Gastrocnemius medialis (tissue), 4 donors: ENCODE measurements around the gene NME4. TPM values are rescaled to one million over a fixed set of nuclear protein-coding genes. Genes with fewer than 3 reads are reported as not detected.
A peak's percentile ranks its signal among the peaks of the same experiment; 100 is the strongest.

Experiments
- ATAC-seq, 2 donors: fragments of 150-250 bp; one replicate each; pipeline ENCODE4 v1.9.1; 2016
- DNase-seq, 2 donors: peaks; one replicate each; pipeline ENCODE4 v3.0.0-alpha.2; 2019
- H3K27ac ChIP-seq, 4 donors: fragments of 200-600 bp; sonication (generic); 1 replicate in 1 of 4; 2 replicates in 3 of 4; pipeline ENCODE4 v1.5.1; 2016 to 2018; ENCODE audit warnings: mild to moderate bottlenecking in 2 of 4, moderate library complexity in 1 of 4
- H3K27me3 ChIP-seq, 3 donors: fragments of 200-600 bp; sonication (generic) in 2 of 3; 1 replicate in 1 of 3; 2 replicates in 2 of 3; pipeline versions ENCODE4 v1.5.1 to v1.6.0; 2016 to 2019; ENCODE audit warnings: mild to moderate bottlenecking in 1 of 3, moderate library complexity in 1 of 3
- H3K36me3 ChIP-seq, 2 donors: fragments of 200-600 bp; sonication (generic) in 1 of 2; one replicate each; pipeline ENCODE4 v1.5.1; 2017 to 2018
- H3K4me1 ChIP-seq, 2 donors: fragments of 200-600 bp; sonication (generic) in 1 of 2; one replicate each; pipeline ENCODE4 v1.5.1; 2016 to 2017; ENCODE audit warnings: mild to moderate bottlenecking in 2 of 2
- H3K4me3 ChIP-seq, 4 donors: fragments of 200-600 bp; sonication (generic) in 3 of 4; 1 replicate in 1 of 4; 2 replicates in 3 of 4; pipeline ENCODE4 v1.5.1; 2016 to 2019; ENCODE audit warnings: mild to moderate bottlenecking in 2 of 4
- H3K9me3 ChIP-seq, 3 donors: fragments of 200-600 bp; sonication (generic) in 2 of 3; 1 replicate in 1 of 3; 2 replicates in 2 of 3; pipeline ENCODE4 v1.5.1; 2016 to 2019
- CTCF ChIP-seq, 5 experiments: fragments of 450-650 bp in 3 of 5; fragments of 200-600 bp in 2 of 5; sonication (generic) in 2 of 5; IDR thresholded peaks in 4 of 5; conservative IDR thresholded peaks in 1 of 5; 1 replicate in 4 of 5; 2 replicates in 1 of 5; pipeline ENCODE4 v1.5.1; 2016 to 2019; ENCODE audit warnings: antibody characterized with exemption in 5 of 5, mild to moderate bottlenecking in 3 of 5, moderate library complexity in 3 of 5
- POLR2A ChIP-seq, 2 donors: fragments of 450-650 bp; IDR thresholded peaks; one replicate each; pipeline ENCODE4 v1.6.1; 2017; ENCODE audit warnings: antibody characterized with exemption in 2 of 2, mild to moderate bottlenecking in 2 of 2, moderate library complexity in 2 of 2
- in situ Hi-C, 4 donors: fragments of 200-750 bp; cut with MboI; loops; one replicate each; pipeline versions ENCODE4 v1.15.0 to v1.8.0; 2017; ENCODE audit warnings: low sequenced_read_pairs in 4 of 4
- intact Hi-C: fragments of 100-400 bp; cut with DNase I; formaldehyde crosslinking; loops from one replicate; pipeline ENCODE4 v1.15.1; 2023; ENCODE audit warnings: low total_unique reads
- total RNA-seq, 4 donors: library from RNA; depleted of rRNA; stranded (reverse); fragments of >200 nt; gene quantifications; one replicate each; pipeline versions ENCODE4 v1.1.0 to v1.2.3, GENCODE V29; 2016

NME4 gene
- total RNA-seq, 4 donors from 2014 or later = 11.6 to 19.3 (median 16.3) TPM

- DNase-seq (no peak), ATAC-seq (no peak)
- TF ChIP-seq CTCF (IDR thresholded peaks at IDR 0.05 in 4 of 5, conservative IDR thresholded peaks at IDR 0.05 in 1 of 5) = no peak
- TF ChIP-seq POLR2A (IDR thresholded peaks at IDR 0.05) = no peak
- Histone ChIP-seq H3K4me3 (no peak overlapping the region), H3K27ac (peak overlapping the region; percentile 60 to 91 (median 79)), H3K36me3 (no peaks in the 10 kb centered on the region), H3K4me1 (peaks cover 16 to 18% of the 10 kb centered on the region in 2 donors), H3K9me3 (no peaks in the 10 kb centered on the region), H3K27me3 (no peaks in the 10 kb centered on the region)
- in situ Hi-C loops = no loop called here
- intact Hi-C loops = no loop called here
Measured at GRCh38 chr16:398561-399339, 1.8 kb downstream of the NME4 start.

GRCh38 chr16:399340-400019 is 2.5 kb downstream of the NME4 start:
- no peak for ATAC-seq
- Histone ChIP-seq H3K27ac (no peak overlapping the region), H3K36me3 (no peaks in the 10 kb centered on the region), H3K4me3 (no peak overlapping the region), H3K4me1 (peaks cover 16 to 18% of the 10 kb centered on the region in 2 donors), H3K9me3 (no peaks in the 10 kb centered on the region), H3K27me3 (no peaks in the 10 kb centered on the region)
- in situ Hi-C loops (no loop called here), intact Hi-C loops (loop anchor here (5.0 kb wide), 1 partner anchor 78 kb away; no protein-coding TSS in a partner anchor)
- DNase-seq = no peak
- TF ChIP-seq POLR2A (IDR thresholded peaks at IDR 0.05) (no peak), CTCF (IDR thresholded peaks at IDR 0.05 in 4 of 5, conservative IDR thresholded peaks at IDR 0.05 in 1 of 5) (no peak)

GRCh38 chr16:400061-400591 is 3.1 kb downstream of the NME4 start:
- H3K4me3 ChIP-seq = no peak overlapping the region
- DNase-seq (no peak), ATAC-seq (no peak)
- in situ Hi-C loops = no loop called here
- no peak for TF ChIP-seq POLR2A (IDR thresholded peaks at IDR 0.05)
- TF ChIP-seq CTCF (IDR thresholded peaks at IDR 0.05 in 4 of 5, conservative IDR thresholded peaks at IDR 0.05 in 1 of 5) = no peak
- no peaks in the 10 kb centered on the region for H3K9me3 ChIP-seq
- no peaks in the 10 kb centered on the region for H3K36me3 ChIP-seq
- H3K4me1 ChIP-seq = peaks cover 16 to 18% of the 10 kb centered on the region in 2 donors
- peak overlapping the region in 3 of 4 donors; percentile 88 to 98 (median 97) for H3K27ac ChIP-seq
- H3K27me3 ChIP-seq = no peaks in the 10 kb centered on the region
- intact Hi-C loops = loop anchor here (5.0 kb wide), 1 partner anchor 77 kb away; no protein-coding TSS in a partner anchor

GRCh38 chr16:401468-402348 is 4.7 kb downstream of the NME4 start, which contains the start of gene DECR2:
Gene DECR2 (plus strand): TSS chr16:401885. CDS start chr16:401964, 79 bp downstream.
- H3K27ac ChIP-seq = peak within 1 kb of the TSS; percentile 88 to 98 (median 96)
- H3K4me1 ChIP-seq = peaks cover 16 to 18% of the 10 kb centered on the region in 2 donors
- no peaks in the 10 kb centered on the region for H3K27me3 ChIP-seq
- DNase-seq = peak; percentile 93
- H3K36me3 ChIP-seq = no peaks in the 10 kb centered on the region
- in situ Hi-C loops (no loop called here), intact Hi-C loops (loop anchor here (1.0 to 5.0 kb wide), 4 partner anchors 19 to 76 kb away; partner anchors contain the start of gene AXIN1)
- ATAC-seq = peak; percentile 83 to 84
- TF ChIP-seq POLR2A (IDR thresholded peaks at IDR 0.05) = peak; percentile 89 to 93
- peak in 4 of 5 experiments; percentile 45 to 55 (median 50) for TF ChIP-seq CTCF (IDR thresholded peaks at IDR 0.05 in 4 of 5, conservative IDR thresholded peaks at IDR 0.05 in 1 of 5)
- no peaks in the 10 kb centered on the region for H3K9me3 ChIP-seq
- H3K4me3 ChIP-seq = peak within 1 kb of the TSS; percentile 85 to 98 (median 91)
